Endothelial cell of umbilical vein (primary cell): Measurements from ENCODE around the gene NEK7. TPM values are rescaled to one million over a fixed set of nuclear protein-coding genes. Genes with fewer than 3 reads are reported as not detected.
A peak's percentile ranks its signal among the peaks of the same experiment; 100 is the strongest.

Experiments
- BruUV-seq: library from RNA; stranded (reverse); fragments of 400-500 nt; replicated peaks from 2 replicates; lab custom pipeline; 2021; lab: Mats Ljungman, UMichigan
- CTCF ChIA-PET: fragments of 300-600, 350-600 bp; sonication (Branson Sonifier 250); formaldehyde crosslinking; loops from one replicate; lab custom pipeline; 2021; ENCODE audit warnings: antibody characterized with exemption, inconsistent platforms; lab: Charles Lee
- POLR2A ChIA-PET: fragments of 300-600, 350-600 bp; sonication (Branson Sonifier 250); formaldehyde crosslinking; loops from one replicate; lab custom pipeline; 2021; ENCODE audit warnings: antibody characterized with exemption, inconsistent platforms; lab: Charles Lee
- DNase-seq: peaks from one replicate; pipeline ENCODE4 v3.0.0-alpha.2; 2011; ENCODE audit warnings: low read depth, low spot score
- FAIRE-seq: peaks from 2 replicates; lab custom pipeline; 2011; peaks lifted over from hg19 to GRCh38; lab: Jason Lieb, UNC
- H2AFZ ChIP-seq: 2 replicates; pipeline ENCODE4 v1.6.0; 2012; ENCODE audit warnings: low read depth, low read length, control low read depth, inconsistent platforms
- H3K27ac ChIP-seq: 2 replicates; pipeline ENCODE4 v1.5.1; 2011; ENCODE audit warnings: low read depth, mild to moderate bottlenecking, control low read depth, low read length, moderate library complexity; ENCODE audit not compliant: insufficient read depth
- H3K27me3 ChIP-seq, 2 experiments: 2 replicates each; pipeline versions ENCODE4 v1.6.0 to v1.6.1; 2011; ENCODE audit warnings: low read length in 2 of 2, mixed read lengths in 1 of 2; ENCODE audit not compliant: control insufficient read depth in 2 of 2, insufficient read depth in 2 of 2
- H3K36me3 ChIP-seq, 2 experiments: 2 replicates in 1 of 2; 3 replicates in 1 of 2; pipeline ENCODE4 v1.5.1; 2011; ENCODE audit warnings: low read length in 2 of 2, mild to moderate bottlenecking in 1 of 2, moderate library complexity in 1 of 2; ENCODE audit not compliant: control insufficient read depth in 2 of 2, insufficient read depth in 2 of 2; ENCODE audit errors: extremely low read depth in 1 of 2
- H3K4me1 ChIP-seq: 3 replicates; pipeline ENCODE4 v1.5.1; 2011; ENCODE audit warnings: mild to moderate bottlenecking, low read length; ENCODE audit not compliant: control insufficient read depth, insufficient read depth; ENCODE audit errors: extremely low read depth
- H3K4me2 ChIP-seq: 2 replicates; pipeline ENCODE4 v1.6.1; 2011; ENCODE audit warnings: low read length, control low read depth, mixed read lengths; ENCODE audit not compliant: insufficient read depth
- H3K4me3 ChIP-seq, 3 experiments: fragments of 200-600 bp in 1 of 3; sonication (generic), shearing (Covaris generic) in 1 of 3; replicated peaks in 1 of 3; 2 replicates each; pipeline ENCODE4 v1.5.1; 2011 to 2016; ENCODE audit warnings: control low read depth in 3 of 3, low read length in 3 of 3, mild to moderate bottlenecking in 2 of 3, inconsistent platforms in 1 of 3, low read depth in 1 of 3, moderate library complexity in 1 of 3; ENCODE audit not compliant: insufficient read depth in 1 of 3
- H3K79me2 ChIP-seq: 2 replicates; pipeline ENCODE4 v1.6.0; 2012; ENCODE audit warnings: low read length, inconsistent platforms; ENCODE audit not compliant: control insufficient read depth, insufficient read depth
- H3K9ac ChIP-seq: replicated peaks from 2 replicates; pipeline ENCODE3; 2011; ENCODE audit warnings: low read length, control low read depth; ENCODE audit not compliant: insufficient read depth; ENCODE audit errors: extremely low read depth
- H3K9me1 ChIP-seq: replicated peaks from 3 replicates; pipeline ENCODE4 v1.6.0; 2011; ENCODE audit warnings: mild to moderate bottlenecking, low read length; ENCODE audit not compliant: control insufficient read depth, insufficient read depth; ENCODE audit errors: extremely low read depth
- H3K9me3 ChIP-seq: replicated peaks from 2 replicates; pipeline ENCODE4 v1.5.1; 2012; ENCODE audit warnings: low read length, inconsistent platforms; ENCODE audit not compliant: control insufficient read depth, insufficient read depth
- H4K20me1 ChIP-seq: replicated peaks from 2 replicates; pipeline ENCODE3; 2011; ENCODE audit warnings: mild to moderate bottlenecking, low read length; ENCODE audit not compliant: control insufficient read depth, insufficient read depth; ENCODE audit errors: extremely low read depth
- FOS ChIP-seq: IDR thresholded peaks from 2 replicates; pipeline ENCODE4 v1.6.1; 2011; ENCODE audit warnings: mild to moderate bottlenecking, low read length, moderate library complexity, borderline replicate concordance; ENCODE audit not compliant: insufficient read depth
- GATA2 ChIP-seq: IDR thresholded peaks from 2 replicates; pipeline ENCODE4 v1.7.0; 2011; ENCODE audit warnings: low read depth, mild to moderate bottlenecking, moderate library complexity, mixed read lengths, low read length; ENCODE audit not compliant: insufficient read length, insufficient read depth
- JUN ChIP-seq: IDR thresholded peaks from 2 replicates; pipeline ENCODE4 v1.6.1; 2011; ENCODE audit warnings: borderline replicate concordance, low read depth; ENCODE audit not compliant: insufficient read length, insufficient read depth
- MYC ChIP-seq: IDR thresholded peaks from one replicate; pipeline ENCODE4 v1.6.1; 2011; ENCODE audit warnings: mild to moderate bottlenecking, low read depth, low read length
- POLR2A ChIP-seq: IDR thresholded peaks from 2 replicates; pipeline ENCODE4 v1.6.1; 2012; ENCODE audit warnings: low read depth, mild to moderate bottlenecking, control low read depth, low read length
- POLR2AphosphoS5 ChIP-seq: IDR thresholded peaks from 2 replicates; pipeline ENCODE4 v1.6.1; 2012; ENCODE audit warnings: low read depth, mild to moderate bottlenecking, control low read depth, low read length, moderate library complexity; ENCODE audit not compliant: insufficient read depth
- dilution Hi-C: fragments of 300-500 bp; cut with MboI; formaldehyde crosslinking; loops from one replicate; pipeline ENCODE4 v1.15.0; 2019; ENCODE audit warnings: low sequenced_read_pairs; ENCODE audit not compliant: extremely low pct_ligation_motif_present
- intact Hi-C: fragments of 100-400 bp; cut with micrococcal nuclease; formaldehyde crosslinking; loops from one replicate; pipeline ENCODE4 v1.10.0; 2022
- polyA plus RNA-seq, 4 experiments: library from polyadenylated mRNA; depleted of rRNA in 3 of 4; stranded (reverse) in 3 of 4; unstranded in 1 of 4; fragments of >200 nt; gene quantifications; 2 replicates each; pipeline versions ENCODE4 v1.2.1 to v1.2.3, GENCODE V29; 2011 to 2012; ENCODE audit warnings: missing spikeins in 1 of 4
- total RNA-seq: library from RNA; stranded (reverse); gene quantifications from 2 replicates; pipeline ENCODE4 v1.2.3, GENCODE V29; 2021

Gene NEK7
- total and polyA plus RNA-seq, 2 donors (not counting 3 experiments of a cell fraction or from before 2014, with no cell fraction given): 22.6 to 45.7 TPM

DNA sequence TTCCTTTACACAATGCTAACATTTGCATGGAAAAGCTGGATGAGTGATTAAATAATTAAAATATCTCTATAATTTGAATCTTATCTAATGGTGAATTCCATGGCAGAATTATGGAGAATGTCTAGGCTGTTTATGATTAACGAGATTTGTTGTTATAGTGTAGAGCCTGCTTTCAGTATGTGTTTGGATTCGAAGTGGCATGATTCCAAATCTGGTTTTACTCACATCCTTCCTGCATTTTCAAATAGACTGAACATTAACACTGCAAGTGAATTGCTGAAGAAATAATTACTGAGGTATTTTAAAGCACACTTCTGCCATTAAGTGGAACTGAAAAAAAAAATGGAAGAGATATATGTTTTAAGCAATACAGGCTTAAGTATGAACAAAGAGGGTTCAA, 5.1 kb upstream of the NEK7 start:
- peak; percentile 86 for FAIRE-seq
- Histone ChIP-seq H3K4me2 (peak overlapping the region; percentile 88), H2AFZ (no peak overlapping the region), H3K9me1 (no peaks in the 10 kb centered on the region), H3K4me3 (peak overlapping the region in 1 of 3 experiments; percentile 7), H3K9me3 (no peaks in the 10 kb centered on the region), H3K4me1 (peaks cover 55% of the 10 kb centered on the region), H3K27ac (peak overlapping the region; percentile 86), H3K27me3 (no peaks in the 10 kb centered on the region), H3K79me2 (no peaks in the 10 kb centered on the region), H3K9ac (peak overlapping the region; percentile 49), H4K20me1 (no peaks in the 10 kb centered on the region), H3K36me3 (no peaks in the 10 kb centered on the region)
- dilution Hi-C loops (no loop called here), intact Hi-C loops (loop anchor here (1.0 to 10.0 kb wide), 6 partner anchors 11 to 783 kb away; partner anchors contain the start of gene DENND1B)
- TF ChIP-seq MYC: no peak
- peak; percentile 47 for TF ChIP-seq JUN
- TF ChIP-seq FOS: peak; percentile 32
- BruUV-seq: no TSS peak
- CTCF ChIA-PET: interaction anchor here (0.7 to 2.1 kb wide), 4 partner anchors 8 to 314 kb away, joined by 3 to 6 read pairs (median 3); no protein-coding TSS in a partner anchor
- DNase-seq: peak; percentile 92
- POLR2A ChIA-PET: no interaction called here

- no peaks in the 10 kb centered on the region for H3K9me1 ChIP-seq
- no peaks in the 10 kb centered on the region for H3K9me3 ChIP-seq
- FAIRE-seq (peak; percentile 87), DNase-seq (peak; percentile 90)
- intact Hi-C loops (loop anchor here (1.0 to 10.0 kb wide), 6 partner anchors 27 to 782 kb away; partner anchors contain the start of gene DENND1B), dilution Hi-C loops (no loop called here)
- ChIA-PET CTCF (interaction anchor here (0.8 to 4.5 kb wide), 10 partner anchors 13 to 344 kb away, joined by 3 to 27 read pairs (median 4); no protein-coding TSS in a partner anchor), POLR2A (no interaction called here)
- peak overlapping the region; percentile 88 for H3K4me2 ChIP-seq
- H3K79me2 ChIP-seq: peaks cover 7% of the 10 kb centered on the region
- no peaks in the 10 kb centered on the region for H4K20me1 ChIP-seq
- no TSS peak for BruUV-seq
- H3K27me3 ChIP-seq: no peaks in the 10 kb centered on the region
- no peaks in the 10 kb centered on the region for H3K36me3 ChIP-seq
- no peak overlapping the region for H3K4me3 ChIP-seq
- H2AFZ ChIP-seq: no peak overlapping the region
- peak overlapping the region; percentile 24 for H3K9ac ChIP-seq
- peak overlapping the region; percentile 86 for H3K27ac ChIP-seq
- peaks cover 56% of the 10 kb centered on the region for H3K4me1 ChIP-seq
- TF ChIP-seq POLR2AphosphoS5 (peak; percentile 53), POLR2A (peak; percentile 39), MYC (no peak), FOS (peak; percentile 54), GATA2 (peak; percentile 88)
These were observed 3.7 kb upstream of the NEK7 start for GRCh38 chr1:198153103-198153502.
